DMS53 (cell line): ENCODE data around the gene PLA2R1.
A peak's percentile ranks its signal among the peaks of the same experiment; 100 is the strongest.

Source experiments
- DNase-seq: peaks from one replicate; lab custom pipeline; 2025; lab: John Stamatoyannopoulos, UW

PLA2R1 gene

DNA sequence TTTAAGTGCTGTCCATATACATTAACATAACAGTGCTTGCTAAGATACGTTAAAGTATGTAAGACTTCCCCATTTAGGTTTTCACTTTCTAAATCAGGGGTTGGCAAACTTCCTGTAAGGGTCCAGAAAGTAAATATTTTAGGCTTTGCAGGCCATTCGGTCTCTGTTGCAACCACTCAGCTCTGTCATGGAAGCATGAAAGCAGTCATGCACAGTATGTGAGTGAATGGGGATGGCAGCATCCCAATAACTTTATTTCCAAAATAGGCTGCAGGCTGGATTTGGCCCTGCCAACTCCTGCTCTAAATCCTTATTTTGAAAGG lies 128.7 kb downstream of the PLA2R1 start:
- DNase-seq, result no peak

DNA sequence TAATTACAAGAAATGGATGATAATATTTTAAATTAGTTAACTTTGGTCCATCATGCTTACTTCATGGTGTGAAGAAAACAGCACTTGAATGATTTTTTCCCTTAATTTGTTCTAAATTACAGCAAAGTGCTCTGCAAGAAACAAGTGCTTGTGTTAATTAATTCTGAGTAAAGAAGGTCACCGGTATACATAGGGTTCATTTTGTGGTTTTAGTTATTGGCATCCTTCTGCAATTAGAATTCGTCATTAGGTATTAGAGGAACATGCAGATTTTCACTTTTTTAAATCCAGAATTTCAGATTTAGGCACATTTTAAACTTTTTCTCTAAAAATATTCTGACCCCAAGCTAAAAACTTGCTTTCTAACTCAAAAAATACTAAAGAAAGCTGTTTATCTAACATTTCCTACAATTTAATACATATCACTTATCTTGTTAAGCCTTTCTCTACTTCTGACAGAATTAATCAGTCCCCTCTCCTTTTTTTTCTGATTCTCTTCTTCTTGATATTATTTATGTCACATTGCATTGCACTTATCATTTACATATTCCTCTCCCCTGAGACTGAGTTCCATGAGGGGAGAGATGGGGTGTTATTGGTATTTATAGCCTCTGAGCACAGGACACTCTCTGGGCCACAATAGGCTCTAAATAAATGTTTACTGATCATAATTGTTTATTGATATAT lies 129.2 kb downstream of the PLA2R1 start:
- DNase-seq, result no peak

DNA sequence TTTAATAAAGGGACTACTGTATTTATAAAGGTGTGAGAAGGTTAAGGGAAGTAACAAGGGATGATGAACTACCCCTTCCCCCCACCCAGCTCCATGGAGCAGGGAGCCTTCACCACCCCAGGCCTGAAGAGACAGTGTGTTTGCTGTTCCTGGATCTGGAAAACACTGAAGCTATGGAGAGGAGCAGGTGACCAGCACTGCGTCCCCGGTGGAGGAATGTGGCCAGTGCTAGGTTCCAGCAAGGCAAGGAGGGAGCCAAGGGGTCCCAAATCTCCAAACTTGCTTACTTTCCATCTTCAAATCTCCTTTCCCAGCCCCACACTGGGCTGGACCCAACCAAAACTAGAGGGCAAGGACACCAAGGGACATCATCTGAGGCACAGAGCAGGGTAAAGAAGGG lies 135.7 kb downstream of the PLA2R1 start:
- DNase-seq, result no peak

DNA sequence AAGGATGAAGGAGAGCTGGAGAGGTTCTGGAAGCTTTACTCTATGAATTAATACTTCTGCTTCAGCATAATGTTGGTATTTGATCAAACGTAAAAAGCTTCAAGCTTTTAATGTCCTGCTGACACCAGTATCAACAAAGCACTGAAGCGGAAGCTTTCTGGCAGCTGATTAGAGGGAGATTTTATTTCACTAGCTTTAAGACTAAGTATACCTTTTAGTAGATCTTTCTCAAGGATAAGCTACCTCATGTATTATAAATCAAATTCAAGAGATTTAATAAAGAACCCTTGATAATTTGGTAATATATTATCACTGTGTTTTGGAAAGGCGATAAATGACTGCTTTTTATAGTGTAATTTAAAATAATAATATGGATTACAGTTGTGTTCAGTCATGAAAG lies 136.4 kb downstream of the PLA2R1 start:
- no peak for DNase-seq

DNA sequence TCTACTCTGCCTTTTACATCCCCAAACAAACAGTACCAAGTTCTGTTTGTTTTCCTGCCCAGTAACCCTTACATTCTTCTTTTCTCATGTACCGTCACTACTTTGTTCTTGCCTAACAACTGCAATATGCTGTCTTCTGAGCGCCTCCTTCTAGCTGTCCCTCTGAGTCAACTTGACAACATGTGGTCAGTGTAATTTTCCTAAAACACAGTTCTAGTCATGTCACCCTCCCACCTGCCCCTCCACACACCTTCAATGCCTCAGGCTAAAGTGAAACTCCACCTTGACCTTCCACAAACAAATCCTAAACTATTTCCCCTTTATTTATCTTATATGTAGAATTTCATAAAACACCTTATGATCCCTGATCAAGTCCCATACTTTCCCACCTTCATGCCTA lies 139.9 kb downstream of the PLA2R1 start:
- no peak for DNase-seq

DNA sequence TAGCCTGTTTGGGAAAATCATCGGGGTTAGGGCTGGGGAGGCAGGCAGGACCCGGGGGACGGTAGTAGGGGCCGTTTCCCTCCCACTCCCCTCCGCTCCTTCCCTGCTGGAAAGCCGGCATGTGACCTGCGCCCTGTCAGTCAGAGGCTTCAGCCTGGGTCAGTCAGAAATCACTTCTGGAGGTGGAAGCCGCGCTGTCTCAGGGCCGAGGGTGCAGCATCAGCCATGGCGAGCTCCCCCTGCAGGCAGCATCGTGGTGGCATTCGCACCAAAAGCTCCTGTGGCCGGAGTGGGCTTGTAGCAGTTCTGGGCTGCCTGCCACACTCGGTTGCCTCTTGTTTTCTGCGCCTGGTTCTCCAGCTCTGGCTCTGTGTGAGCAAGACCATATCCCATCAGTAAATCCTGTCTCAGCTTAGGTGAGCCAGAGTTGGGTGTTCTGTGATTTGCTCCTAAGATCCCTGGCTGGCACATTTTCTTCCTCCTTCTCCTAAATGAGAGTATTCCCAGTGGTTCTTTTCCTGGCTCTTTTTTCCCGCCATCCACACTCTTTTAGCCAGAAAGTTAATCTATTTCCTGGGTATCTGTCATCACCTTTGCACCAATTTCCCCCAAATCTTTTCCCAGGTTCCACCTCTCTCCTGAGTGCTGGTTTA lies 140.5 kb downstream of the PLA2R1 start:
- peak; percentile 92 for DNase-seq

DNA sequence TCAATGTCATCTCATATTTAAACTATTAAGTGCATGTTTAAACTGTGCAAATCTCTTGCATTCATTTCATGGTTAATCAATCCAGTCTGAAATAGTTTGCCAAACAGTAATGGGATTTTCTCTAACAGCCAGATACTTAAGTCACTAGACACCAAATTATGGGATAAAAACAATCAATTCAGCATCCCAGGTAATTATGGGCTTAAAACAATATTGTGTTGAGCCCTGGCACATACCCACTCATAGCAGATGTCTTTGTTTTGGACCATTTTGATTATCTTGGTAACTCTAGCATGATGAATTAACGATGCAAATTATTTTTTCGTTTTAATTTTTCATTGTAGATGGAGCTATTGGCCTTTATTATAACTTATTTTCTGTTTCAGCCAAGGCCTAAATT lies 145.9 kb downstream of the PLA2R1 start:
- no peak for DNase-seq

DNA sequence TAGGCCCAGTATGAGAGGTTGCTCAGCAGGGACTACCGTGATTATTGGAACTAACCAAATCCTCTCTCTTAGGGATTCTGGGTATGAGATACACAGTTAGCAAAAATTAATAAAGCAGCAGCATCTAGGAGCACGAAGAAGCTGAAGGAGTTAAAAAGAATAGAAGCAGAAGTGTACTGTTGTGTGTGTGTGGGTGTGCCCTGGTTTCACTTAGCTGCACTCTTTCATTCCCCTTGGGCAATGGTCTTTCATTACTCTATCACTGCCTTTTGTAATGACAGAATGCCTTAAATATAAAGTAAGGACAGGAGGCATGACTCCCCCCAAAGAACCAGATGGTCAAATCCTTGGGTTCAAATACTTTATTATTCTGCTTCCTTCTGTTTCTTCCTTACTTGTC lies 148.5 kb downstream of the PLA2R1 start:
- no peak for DNase-seq

DNA sequence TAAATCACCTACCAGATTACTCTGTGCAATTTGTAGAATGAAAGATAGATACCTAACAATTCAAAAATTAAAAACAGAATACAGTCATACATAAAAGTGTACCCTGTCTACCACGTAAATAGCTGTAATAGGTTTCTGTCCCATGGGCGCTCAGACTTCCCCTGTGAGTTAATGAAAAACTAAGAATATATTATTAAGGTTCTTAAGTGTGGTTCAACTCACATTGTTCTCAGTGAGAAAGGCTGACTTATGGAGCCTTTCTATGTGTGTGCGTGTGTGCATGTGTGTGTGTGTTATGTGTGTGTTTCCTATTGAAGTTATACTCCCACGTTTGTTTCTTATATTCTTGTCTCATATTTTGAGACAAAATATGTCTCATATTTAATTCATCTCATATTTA lies 149.8 kb downstream of the PLA2R1 start:
- DNase-seq, result no peak

DNA sequence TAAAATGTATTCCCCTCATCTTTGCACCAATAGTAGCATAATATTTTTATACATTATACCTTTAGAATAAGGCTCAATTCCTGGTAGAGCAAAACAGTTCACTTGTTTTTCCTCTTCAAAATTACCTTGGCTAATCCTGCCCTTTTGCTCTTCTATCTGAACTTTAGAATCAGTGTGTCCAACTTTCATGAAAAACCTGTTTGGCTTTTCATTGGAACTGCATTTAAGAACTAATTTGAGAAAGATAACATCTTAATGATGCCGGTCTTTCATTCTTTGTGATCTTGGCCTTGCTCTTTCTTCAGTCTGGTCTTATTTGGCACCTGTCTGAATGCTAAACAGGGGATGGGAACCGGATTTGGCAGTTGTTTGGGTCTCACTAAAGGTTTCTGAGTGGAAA lies 151.5 kb downstream of the PLA2R1 start:
- no peak for DNase-seq

DNA sequence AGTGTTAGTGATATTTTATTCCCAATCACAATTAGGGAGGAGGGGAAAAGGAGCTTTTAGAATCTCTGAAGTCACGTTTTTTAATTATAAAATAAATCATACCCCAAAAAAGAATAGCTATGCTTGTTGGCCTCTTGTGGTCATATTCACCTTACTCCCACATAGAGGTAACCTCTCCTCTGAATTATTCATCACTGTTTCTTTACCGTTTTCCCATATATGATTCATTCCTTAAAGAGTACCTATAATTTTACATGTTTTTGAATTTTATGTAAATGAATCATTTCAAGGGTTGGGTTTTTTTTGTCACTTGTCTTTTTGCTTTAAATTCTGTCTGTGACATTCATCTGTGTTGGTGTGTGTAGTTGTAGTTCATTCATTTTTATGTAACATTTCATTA lies 153.8 kb downstream of the PLA2R1 start:
- DNase-seq, result no peak

DNA sequence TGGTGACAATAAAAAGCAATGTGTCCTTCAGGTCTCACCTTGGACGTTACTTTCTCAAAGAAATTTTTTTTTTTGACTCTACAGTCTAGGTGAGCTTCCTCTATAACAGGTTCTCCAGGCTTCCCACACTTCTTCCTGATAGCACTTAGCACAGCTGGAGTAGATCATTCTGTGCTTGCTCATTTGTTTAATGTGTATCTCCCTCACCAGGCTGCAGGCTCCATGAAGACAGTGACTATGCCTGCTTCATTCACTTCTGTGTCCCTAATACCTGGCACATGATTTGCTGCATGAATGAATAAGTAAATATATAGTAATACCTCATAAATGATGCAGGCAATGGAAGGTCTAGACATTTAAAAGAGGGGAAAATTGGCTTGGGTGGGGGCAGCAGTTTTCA lies 154.5 kb downstream of the PLA2R1 start:
- peak; percentile 90 for DNase-seq

DNA sequence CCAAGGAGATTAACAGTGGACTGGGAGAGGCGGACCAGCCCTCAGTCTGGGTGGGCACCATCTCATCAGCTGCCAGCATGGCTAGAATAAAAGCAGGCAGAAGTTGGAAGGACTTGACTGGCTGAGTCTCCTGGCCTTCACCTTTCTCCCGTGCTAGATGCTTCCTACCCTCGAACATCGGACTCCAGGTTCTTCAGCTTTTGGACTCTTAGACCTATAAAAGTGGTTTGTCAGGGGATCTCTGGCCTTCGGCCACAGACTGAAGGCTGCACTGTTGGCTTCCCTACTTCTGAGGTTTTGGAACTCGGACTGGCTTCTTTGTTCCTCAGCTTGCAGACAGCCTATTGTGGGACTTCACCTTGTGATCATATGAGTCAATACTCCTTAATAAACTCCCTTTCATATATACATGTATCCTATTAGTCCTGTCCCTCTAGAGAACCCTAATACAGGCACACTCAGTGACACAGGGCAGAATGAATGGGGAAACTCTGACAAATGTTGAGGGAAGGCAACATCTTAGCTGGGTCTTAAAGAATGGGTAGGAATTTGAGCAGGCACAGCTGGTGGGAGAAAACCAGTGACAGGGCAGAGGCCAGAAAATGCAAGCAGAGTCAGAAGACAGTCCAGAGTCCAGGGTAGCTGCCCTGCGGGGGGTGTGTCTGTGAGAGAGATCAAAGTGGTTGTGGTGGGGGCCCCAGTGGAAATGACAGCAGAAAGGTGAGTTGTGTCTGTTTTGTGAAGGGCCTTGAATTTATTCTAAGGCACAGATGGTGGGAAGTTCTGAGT lies 156.3 kb downstream of the PLA2R1 start:
- DNase-seq, result no peak

DNA sequence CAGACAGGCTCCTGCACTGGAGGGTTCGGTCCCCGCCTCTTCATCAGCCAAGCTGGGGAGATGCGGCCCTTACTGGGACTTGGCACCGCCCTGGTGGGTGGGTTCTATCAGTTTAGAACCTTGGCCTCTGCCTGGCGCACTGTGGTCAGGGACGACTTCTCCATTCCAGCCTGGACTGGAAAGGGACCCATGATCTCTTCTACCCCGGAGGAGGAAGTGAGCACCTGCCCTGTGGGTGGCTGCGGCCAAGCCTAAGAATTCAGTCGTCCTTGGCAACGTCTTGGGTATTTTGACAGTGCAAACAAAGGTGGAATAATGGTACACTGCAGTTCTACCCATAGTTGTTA lies 157.5 kb downstream of the PLA2R1 start:
- DNase-seq, result peak; percentile 94

DNA sequence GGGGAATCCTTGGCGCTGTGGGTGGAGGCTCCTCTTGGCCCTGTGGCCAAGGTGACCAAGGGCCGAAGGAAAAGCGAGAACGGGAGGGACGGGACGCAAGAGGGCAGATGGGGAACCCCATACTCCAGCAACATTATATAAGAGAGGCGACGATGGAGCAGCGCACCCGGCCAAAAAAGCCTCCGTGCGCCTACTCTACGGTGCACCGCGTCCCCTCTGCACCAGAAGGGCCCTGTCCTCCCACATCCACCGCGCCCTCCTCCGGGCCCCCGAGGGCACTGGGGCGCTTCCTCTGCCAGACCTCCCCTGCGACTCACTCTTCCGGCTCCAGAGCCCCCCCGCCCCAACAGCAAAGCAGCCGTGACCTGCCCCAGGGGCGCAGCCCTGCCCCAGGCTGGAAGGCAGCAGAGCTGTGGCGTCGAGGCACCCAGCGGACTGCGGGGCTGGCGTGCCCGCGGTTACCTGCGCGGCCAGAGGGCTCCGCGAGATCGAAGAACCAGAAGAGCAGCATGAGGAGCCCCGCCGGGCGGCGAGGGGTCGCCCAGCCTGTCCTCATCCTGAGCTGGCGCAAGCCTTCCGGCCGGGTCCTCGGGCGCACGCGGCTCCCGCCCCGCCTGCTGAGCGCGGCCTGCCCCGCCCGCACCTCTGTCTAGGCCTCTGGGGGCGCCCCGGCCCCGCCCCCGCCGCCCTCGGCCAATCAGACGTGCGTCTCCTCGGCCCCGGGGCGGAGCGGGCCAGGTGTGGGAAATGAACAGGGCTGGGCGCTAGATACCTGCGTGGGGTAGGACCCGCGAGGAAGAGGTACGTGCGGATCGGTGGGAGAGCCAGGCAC lies 158.1 kb downstream of the PLA2R1 start, which contains the start of gene LY75:
Gene LY75 (minus strand): TSS at position 630 of the 832 bp plus-strand sequence.
- DNase-seq, result peak; percentile 94

DNA sequence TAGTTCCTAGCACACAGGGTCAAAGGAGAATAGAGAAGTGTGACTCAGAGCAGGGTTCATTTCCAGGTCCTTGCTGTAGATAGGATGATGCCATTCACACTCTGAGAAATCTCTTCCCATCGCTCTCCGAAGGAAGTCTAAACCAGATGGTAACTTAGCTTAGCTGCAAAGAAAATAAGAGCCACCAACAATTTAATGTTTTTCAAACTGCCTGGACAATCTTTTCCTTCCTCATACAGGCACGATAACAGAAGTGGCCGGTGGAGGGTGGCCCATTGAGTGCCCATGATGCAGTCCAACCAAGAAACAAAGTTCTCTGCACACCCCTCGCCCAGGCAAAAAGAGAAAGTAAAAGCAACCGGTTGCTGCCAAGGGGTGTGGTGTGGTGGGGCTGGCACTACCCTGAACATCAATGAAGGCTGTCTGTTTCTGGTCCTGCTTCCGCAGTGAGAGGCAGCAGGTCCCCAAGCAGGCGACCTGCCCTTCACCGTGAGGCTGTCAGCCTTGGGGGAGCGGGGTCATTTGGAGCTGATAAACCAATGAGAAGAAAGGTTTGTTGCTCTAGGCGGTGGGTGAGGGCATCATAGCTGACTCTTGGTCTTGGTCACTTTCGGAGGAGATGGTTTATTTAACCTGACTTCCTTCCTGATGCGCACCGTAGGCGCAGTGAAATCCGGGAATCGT lies 158.8 kb downstream of the PLA2R1 start:
- DNase-seq, result peak; percentile 59

DNA sequence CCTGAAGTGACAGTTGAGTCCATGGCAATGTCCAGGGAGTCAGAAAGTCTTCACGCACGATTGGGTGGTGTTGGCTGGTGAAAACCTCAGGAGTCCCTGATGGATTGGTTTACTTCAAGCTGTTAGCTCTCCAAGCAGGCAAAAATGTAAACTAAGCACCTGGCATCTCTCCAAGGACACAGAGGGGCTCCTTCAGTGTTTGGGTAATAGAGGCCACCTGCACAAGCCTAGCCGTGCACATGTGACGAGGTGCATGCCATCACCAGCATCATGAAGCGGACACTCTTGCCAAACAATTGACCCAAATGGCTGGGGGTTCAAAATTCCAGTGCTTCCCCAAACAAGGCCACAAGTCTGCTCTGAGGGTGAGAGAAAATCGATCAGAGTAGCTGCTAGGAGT lies 159.7 kb downstream of the PLA2R1 start:
- no peak for DNase-seq

DNA sequence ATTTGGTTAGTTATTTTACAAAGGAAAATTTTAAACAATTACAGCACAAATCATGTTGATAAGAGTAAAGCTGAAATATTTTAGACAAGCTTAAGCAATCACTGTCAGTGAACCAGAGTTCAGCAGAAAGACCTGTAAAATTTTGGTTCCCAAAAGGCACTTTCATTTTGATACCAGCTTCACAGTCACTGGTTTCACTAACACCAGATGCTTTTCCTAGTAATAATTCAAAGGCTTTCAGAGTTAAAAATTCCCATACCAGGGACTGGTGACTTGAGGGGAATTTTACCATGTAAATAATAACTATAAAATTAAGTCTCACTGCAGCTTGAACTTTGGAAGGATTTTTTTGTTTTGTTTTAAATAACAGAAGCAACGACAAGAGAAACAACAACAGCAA lies 162.1 kb downstream of the PLA2R1 start:
- no peak for DNase-seq

DNA sequence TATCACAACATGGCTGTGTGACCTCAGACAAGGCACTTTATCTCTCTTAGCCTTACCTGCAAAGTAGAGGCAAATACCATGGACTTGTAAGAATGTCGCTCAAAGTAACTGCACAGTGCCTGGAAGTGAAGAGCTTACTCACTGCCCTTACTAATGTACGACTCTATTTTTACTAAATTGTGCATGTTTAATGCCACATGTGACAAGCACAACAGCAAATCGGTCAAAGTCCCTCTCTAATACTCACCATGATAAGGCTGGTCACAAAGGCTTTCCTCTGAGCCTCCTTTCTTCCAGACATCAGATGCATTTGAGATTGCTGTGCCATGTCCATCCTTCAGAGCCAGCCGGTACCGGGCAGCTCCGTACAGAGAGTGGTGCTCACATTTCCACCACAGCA lies 164.0 kb downstream of the PLA2R1 start:
- DNase-seq, result no peak

DNA sequence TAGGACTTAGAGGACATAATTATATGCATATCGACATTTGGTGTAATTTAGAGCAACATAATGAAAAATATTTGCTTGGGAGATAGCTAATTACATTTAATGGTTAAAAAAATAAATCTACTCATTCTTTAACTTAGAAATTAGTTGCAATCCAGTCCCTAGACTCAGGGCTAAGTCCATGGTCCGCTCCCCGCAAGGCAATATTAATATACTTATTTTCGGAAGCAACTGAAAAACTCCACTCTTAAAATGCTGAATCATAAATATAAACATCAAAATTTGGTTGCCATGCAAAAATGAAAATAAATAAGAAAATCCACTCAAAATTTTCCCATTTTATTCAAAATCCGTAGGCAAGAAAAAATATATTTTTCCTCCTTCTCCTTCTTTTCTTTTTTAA lies 164.7 kb downstream of the PLA2R1 start:
- no peak for DNase-seq

DNA sequence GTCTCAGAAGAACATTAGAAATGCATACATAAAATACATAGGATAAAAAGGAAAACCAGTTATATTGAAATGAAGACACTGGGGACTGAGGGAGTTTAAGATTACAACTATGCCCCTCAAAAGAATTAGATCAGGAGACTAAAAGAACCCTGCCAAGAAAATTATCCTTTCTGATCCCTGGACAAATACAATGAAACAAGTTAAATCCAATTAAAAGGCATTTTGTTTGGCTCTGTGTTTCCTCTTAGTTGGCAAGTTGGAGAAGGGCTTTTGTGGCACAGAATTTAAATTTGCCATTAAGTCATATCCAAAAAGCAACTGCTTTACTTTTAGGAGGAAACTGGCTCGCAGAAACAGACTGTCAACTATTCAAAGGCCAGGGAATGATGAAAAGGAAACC lies 165.3 kb downstream of the PLA2R1 start:
- DNase-seq, result no peak
